Loucy (cell line): Measurements from ENCODE around the gene RERE.

Experiments used
- H2AFZ ChIP-seq: fragments of 200-600 bp; sonication (generic); 2 replicates; pipeline ENCODE4 v1.6.0; 2016; ENCODE audit warnings: antibody characterized with exemption, mild to moderate bottlenecking, low read length, moderate library complexity
- H3F3A ChIP-seq: fragments of 200-600 bp; 2 replicates; pipeline ENCODE4 v1.6.0; 2016; ENCODE audit warnings: antibody characterized with exemption, low read depth, mild to moderate bottlenecking
- H3K27me3 ChIP-seq: fragments of 200-600 bp; sonication (generic); 2 replicates; pipeline ENCODE4 v1.6.1; 2014; ENCODE audit warnings: low read length, mild to moderate bottlenecking; ENCODE audit not compliant: insufficient read depth, poor library complexity, severe bottlenecking
- H3K36me3 ChIP-seq: fragments of 200-600 bp; sonication (generic); 2 replicates; pipeline ENCODE4 v1.6.1; 2016; ENCODE audit warnings: low read length; ENCODE audit not compliant: insufficient read depth
- H3K4me1 ChIP-seq: fragments of 200-600 bp; sonication (generic); 2 replicates; pipeline ENCODE4 v1.5.1; 2014; ENCODE audit warnings: low read length, mild to moderate bottlenecking; ENCODE audit not compliant: insufficient read depth, poor library complexity, severe bottlenecking
- H3K4me2 ChIP-seq: fragments of 200-600 bp; sonication (generic); 2 replicates; pipeline ENCODE4 v1.6.0; 2014; ENCODE audit warnings: antibody characterized with exemption, low read length, low read depth, mild to moderate bottlenecking; ENCODE audit not compliant: poor library complexity, severe bottlenecking
- H3K4me3 ChIP-seq: fragments of 200-600 bp; sonication (generic); 2 replicates; pipeline ENCODE4 v1.5.1; 2014; ENCODE audit warnings: low read length, mild to moderate bottlenecking, mixed read lengths; ENCODE audit not compliant: poor library complexity, severe bottlenecking
- H3K79me2 ChIP-seq: fragments of 200-600 bp; sonication (generic); 2 replicates; pipeline ENCODE4 v1.6.1; 2014; ENCODE audit warnings: low read length; ENCODE audit not compliant: insufficient read depth
- H3K9ac ChIP-seq: fragments of 200-600 bp; sonication (generic); 2 replicates; pipeline ENCODE4 v1.6.0; 2014; ENCODE audit warnings: mild to moderate bottlenecking, low read depth, low read length, moderate library complexity; ENCODE audit not compliant: poor library complexity, severe bottlenecking
- H3K9me2 ChIP-seq: fragments of 200-600 bp; sonication (generic); replicated peaks from 2 replicates; pipeline ENCODE4 v1.6.1; 2016; ENCODE audit warnings: low read depth, low read length, mixed read lengths
- H3K9me3 ChIP-seq: fragments of 200-600 bp; sonication (generic); 2 replicates; pipeline ENCODE4 v1.6.1; 2014; ENCODE audit warnings: mild to moderate bottlenecking, antibody characterized with exemption, low read length, low read depth; ENCODE audit not compliant: insufficient read depth
- H4K20me1 ChIP-seq: fragments of 200-600 bp; sonication (generic); 2 replicates; pipeline ENCODE4 v1.6.0; 2014; ENCODE audit warnings: antibody characterized with exemption, low read length, mild to moderate bottlenecking; ENCODE audit not compliant: insufficient read depth, poor library complexity, severe bottlenecking
- EZH2phosphoT487 ChIP-seq: fragments of 200-600 bp; IDR thresholded peaks from 2 replicates; pipeline ENCODE4 v1.6.1; 2018; ENCODE audit warnings: antibody characterized with exemption, mild to moderate bottlenecking, moderate library complexity, borderline replicate concordance
- TF ChIP-seq, protein P1 (sequence below): fragments of 200-600 bp; sonication (generic); conservative IDR thresholded peaks from 2 replicates; pipeline ENCODE4 v1.5.1; 2014; ENCODE audit warnings: mild to moderate bottlenecking, antibody characterized with exemption, low read length

Gene RERE

DNA sequence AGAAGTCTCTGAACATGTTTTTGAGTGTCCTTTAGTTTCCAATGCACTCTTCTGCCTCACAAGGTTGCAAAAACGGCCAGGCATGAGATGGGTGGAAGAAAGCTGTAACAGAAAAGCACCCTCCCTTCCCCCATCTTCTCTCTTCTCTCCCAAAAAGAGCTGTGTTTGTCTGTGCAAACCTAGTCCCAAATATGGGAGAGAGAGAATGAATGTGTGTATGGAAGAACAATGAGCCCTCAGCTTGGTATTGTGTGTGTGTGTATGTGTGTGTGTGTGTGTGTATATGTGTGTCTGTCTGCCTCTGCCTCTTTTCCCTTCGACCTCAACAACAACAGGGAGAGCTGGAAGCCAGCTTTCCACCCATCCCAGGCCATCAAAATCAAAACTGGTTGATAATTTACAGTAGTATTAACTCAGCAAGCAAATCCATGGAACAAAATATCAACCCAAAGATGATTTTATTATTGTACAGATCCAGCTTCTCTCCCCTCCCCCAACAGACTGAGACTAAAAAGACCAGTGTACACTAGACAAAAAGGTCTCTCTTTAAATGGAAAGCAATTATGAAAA lies 1.8 kb downstream of the RERE start:
- no peaks in the 10 kb centered on the region for H3K9me2 ChIP-seq
- no peaks in the 10 kb centered on the region for H3K9me3 ChIP-seq
- peaks cover 5% of the 10 kb centered on the region; the same call in 1 of the 2 replicates for H3F3A ChIP-seq
- peak overlapping the region; percentile 86 for H3K4me2 ChIP-seq
- peak overlapping the region; percentile 95 for H3K9ac ChIP-seq
- H3K36me3 ChIP-seq, result no peaks in the 10 kb centered on the region
- TF ChIP-seq EZH2phosphoT487, result no peak
- TF ChIP-seq, protein P1, sequence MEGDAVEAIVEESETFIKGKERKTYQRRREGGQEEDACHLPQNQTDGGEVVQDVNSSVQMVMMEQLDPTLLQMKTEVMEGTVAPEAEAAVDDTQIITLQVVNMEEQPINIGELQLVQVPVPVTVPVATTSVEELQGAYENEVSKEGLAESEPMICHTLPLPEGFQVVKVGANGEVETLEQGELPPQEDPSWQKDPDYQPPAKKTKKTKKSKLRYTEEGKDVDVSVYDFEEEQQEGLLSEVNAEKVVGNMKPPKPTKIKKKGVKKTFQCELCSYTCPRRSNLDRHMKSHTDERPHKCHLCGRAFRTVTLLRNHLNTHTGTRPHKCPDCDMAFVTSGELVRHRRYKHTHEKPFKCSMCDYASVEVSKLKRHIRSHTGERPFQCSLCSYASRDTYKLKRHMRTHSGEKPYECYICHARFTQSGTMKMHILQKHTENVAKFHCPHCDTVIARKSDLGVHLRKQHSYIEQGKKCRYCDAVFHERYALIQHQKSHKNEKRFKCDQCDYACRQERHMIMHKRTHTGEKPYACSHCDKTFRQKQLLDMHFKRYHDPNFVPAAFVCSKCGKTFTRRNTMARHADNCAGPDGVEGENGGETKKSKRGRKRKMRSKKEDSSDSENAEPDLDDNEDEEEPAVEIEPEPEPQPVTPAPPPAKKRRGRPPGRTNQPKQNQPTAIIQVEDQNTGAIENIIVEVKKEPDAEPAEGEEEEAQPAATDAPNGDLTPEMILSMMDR, result no peak
- peaks cover 48% of the 10 kb centered on the region for H4K20me1 ChIP-seq
- peak overlapping the region; percentile 99 for H3K4me3 ChIP-seq
- no peak overlapping the region for H2AFZ ChIP-seq
- peaks cover 48% of the 10 kb centered on the region for H3K4me1 ChIP-seq
- peaks cover 3% of the 10 kb centered on the region for H3K27me3 ChIP-seq
- H3K79me2 ChIP-seq, result peaks cover 67% of the 10 kb centered on the region

DNA sequence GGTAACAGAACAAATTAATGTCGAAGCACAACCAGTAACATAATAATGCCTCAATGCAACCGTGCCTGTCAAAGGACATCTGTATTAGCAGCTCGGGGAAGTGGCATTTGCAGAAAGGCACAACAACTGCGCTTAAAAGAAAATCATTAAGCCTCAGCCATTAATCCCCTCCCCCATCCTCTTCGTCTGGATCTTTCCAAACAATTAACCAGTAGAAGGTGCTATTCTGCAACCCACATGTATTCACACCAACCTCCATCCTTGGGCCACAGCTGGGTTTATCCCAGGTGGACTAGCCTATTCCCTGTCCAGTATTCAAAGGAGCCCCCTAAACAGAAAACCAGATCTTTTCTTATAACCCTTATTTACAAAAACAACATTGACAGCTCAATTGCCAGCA lies 2.6 kb downstream of the RERE start:
- peaks cover 3% of the 10 kb centered on the region for H3K27me3 ChIP-seq
- H2AFZ ChIP-seq, result no peak overlapping the region
- peak overlapping the region; percentile 99 for H3K4me3 ChIP-seq
- no peaks in the 10 kb centered on the region for H3K36me3 ChIP-seq
- H3K79me2 ChIP-seq, result peaks cover 74% of the 10 kb centered on the region
- TF ChIP-seq, protein P1, result peak; percentile 61
- no peak for TF ChIP-seq EZH2phosphoT487
- peaks cover 5% of the 10 kb centered on the region; the same call in 1 of the 2 replicates for H3F3A ChIP-seq
- H3K9ac ChIP-seq, result peak overlapping the region; percentile 95
- H3K4me1 ChIP-seq, result peaks cover 48% of the 10 kb centered on the region
- no peaks in the 10 kb centered on the region for H3K9me2 ChIP-seq
- H3K9me3 ChIP-seq, result no peaks in the 10 kb centered on the region
- H3K4me2 ChIP-seq, result peak overlapping the region; percentile 86
- peaks cover 48% of the 10 kb centered on the region for H4K20me1 ChIP-seq

DNA sequence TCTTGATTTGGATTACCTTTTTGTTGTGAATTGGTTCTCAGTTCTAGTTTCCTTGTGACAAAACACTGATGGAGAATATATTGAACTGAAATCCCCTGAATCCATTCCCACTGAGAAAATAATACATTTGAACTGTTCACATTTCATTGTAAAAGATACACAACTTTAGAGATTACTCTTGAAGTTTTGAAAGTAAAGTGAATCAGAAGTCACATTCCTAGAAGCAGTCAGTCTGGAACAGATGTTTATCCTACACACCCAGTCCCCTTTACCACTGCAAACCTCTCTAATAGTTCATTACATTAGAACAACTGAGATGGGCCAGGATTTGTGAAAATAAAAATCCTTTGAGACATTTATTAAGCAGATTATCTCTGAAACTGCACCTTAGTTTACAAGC lies 3.4 kb downstream of the RERE start:
- TF ChIP-seq, protein P1, result no peak
- no peak for TF ChIP-seq EZH2phosphoT487
- H3K4me3 ChIP-seq, result peak overlapping the region; percentile 99
- peaks cover 54% of the 10 kb centered on the region for H4K20me1 ChIP-seq
- H3K4me2 ChIP-seq, result peak overlapping the region; percentile 86
- H3F3A ChIP-seq, result peaks cover 5% of the 10 kb centered on the region; the same call in 1 of the 2 replicates
- H3K27me3 ChIP-seq, result peaks cover 3% of the 10 kb centered on the region
- H3K9ac ChIP-seq, result peak overlapping the region; percentile 95
- no peaks in the 10 kb centered on the region for H3K9me3 ChIP-seq
- no peak overlapping the region for H2AFZ ChIP-seq
- H3K79me2 ChIP-seq, result peaks cover 83% of the 10 kb centered on the region
- peaks cover 48% of the 10 kb centered on the region for H3K4me1 ChIP-seq
- no peaks in the 10 kb centered on the region for H3K9me2 ChIP-seq
- H3K36me3 ChIP-seq, result no peaks in the 10 kb centered on the region
